HG03045 (cell line): ENCODE results near the gene COG5.

Experiments
- ATAC-seq: cut with Tn5 transposase; IDR thresholded peaks from one replicate; pipeline ENCODE4 v1.9.1; 2021; ENCODE audit warnings: mild to moderate bottlenecking, moderate library complexity; ENCODE audit not compliant: unreplicated experiment

COG5 gene

DNA sequence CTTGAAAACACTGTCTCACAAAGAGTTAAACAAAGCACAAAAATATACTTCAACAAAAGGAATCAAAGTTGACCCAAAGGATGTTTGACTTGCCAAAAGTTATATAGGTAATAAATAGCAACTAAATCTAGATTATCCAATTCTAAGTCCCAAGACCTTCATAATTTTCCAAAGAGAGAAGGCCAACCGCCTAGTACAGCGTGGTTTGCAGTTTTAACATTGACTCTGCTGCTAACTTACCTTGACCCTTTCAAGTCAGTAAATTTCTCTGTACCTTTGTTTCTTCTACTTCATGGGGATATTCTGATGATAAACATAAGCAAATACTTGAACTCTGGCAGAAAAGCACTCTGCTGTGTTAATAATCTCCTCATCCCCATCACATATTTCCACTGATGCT is 95.7 kb downstream of the COG5 start:
- no peak for ATAC-seq

DNA sequence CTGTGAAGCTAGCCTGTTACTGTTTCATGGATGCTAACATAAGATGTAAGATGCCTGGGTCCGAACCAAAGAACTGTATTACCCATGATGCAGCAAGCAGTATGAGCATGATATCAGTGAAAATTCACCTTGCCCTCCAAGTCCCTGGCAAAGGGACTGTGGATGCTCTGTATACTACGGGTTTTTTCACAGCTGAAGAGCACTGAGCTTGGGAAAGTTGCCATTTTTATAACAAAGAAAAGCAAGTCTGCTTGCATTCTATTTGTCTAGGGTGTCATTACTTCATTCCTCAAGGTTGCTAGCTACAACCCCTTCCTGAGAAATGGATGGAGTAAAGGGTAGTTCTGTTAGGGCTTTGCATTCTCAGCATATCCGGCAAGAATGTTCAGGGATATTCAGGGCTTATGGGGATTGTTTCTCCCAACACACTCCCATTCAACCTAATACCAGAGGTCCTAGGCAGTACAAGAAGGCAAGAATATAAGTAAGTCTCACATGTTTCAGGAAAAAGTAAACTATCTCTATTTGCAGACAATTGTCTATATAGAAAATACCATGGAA is 99.0 kb downstream of the COG5 start:
- no peak for ATAC-seq

DNA sequence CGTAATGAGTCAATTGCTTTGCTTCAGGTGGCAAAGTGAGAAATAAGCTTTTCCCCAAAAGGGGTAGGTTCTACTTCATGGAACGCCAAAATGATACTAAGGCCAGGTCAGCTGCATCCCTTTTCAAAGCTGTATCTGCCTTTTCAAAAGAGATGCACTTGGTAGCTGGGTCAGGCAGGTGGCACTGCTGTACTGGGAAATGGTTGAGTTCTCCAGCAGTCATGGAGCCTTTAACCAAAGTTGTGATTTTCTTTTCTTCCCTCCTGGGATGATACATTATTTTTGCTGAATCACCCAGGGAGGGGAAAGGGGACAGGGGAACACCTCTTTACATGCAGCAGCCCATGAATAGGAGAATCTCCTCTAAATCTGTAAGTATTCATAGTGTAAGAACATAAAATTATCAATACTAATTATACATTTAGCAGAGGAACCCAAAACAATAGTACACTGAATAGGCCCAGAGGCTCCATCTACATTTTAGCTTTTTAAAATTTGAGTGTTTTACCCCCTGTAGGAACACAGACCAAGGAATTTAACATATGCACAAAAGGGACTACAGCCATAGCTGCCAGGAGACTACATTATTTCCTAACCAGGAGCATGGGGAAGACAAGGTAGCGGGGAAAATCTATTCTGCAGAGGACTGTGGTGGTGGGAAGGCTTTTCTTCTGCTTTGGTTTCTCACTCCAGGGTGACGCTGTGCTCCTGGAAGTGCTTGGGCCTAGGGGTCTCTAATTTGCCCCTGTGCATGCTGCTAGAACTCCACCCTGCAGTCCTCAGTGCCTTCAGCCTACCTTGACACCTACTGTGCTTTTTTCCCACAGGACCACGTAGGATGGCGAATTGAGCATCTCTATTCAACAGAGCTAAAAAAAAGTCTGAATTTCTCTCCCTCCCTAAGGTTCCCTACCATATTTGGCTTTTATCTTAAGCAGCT is 100.3 kb downstream of the COG5 start:
- ATAC-seq = no peak

GRCh38 chr7:107461938-107462533 is 101.7 kb downstream of the COG5 start:
- ATAC-seq = no peak

DNA sequence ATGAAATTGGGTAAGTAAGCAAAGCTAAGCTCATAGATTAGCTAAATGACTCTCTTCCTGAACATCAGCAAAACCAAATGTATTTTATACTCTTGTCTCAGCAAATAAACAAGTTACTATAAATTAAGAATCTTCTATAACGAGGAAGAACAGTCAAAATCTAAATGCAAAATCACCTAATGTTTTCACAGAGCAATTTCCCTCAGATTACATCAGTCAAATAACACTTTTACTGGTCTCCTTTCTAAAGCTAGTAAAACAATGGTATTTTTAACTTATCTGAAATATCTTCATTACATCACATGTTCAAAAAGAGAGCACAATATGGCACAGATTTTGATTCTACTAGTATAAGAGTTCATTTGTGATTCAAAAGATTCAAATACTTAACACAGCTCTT is 110.3 kb downstream of the COG5 start:
- no peak for ATAC-seq

- no peak for ATAC-seq
Observed at GRCh38 chr7:107450970-107451369, 112.8 kb downstream of the COG5 start.

GRCh38 chr7:107446988-107447387 is 116.7 kb downstream of the COG5 start:
- no peak for ATAC-seq

GRCh38 chr7:107446531-107446930 is 117.2 kb downstream of the COG5 start:
- ATAC-seq = no peak

- no peak for ATAC-seq
Observed at GRCh38 chr7:107442678-107443077, 121.0 kb downstream of the COG5 start.

- no peak for ATAC-seq
Observed at GRCh38 chr7:107441581-107442422, 121.9 kb downstream of the COG5 start.

GRCh38 chr7:107439025-107439424 is 124.7 kb downstream of the COG5 start:
- ATAC-seq = no peak

DNA sequence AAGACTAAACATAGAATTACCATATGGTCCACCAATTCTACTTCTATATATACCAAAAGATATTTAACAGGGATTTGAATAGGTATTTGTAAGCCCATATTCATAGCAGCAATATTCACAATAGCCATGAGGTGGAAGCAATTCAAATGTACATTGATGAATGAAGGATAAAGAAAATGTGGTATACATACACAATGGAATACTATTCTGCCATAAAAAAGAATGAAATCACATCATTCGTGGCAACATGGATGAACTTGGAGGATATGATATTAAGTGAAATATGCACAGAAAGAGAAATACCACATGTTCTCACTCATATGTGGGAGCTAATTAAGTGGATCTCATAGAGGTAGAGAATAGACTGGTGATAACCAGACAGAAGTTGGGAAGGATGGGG is 128.0 kb downstream of the COG5 start:
- no peak for ATAC-seq

DNA sequence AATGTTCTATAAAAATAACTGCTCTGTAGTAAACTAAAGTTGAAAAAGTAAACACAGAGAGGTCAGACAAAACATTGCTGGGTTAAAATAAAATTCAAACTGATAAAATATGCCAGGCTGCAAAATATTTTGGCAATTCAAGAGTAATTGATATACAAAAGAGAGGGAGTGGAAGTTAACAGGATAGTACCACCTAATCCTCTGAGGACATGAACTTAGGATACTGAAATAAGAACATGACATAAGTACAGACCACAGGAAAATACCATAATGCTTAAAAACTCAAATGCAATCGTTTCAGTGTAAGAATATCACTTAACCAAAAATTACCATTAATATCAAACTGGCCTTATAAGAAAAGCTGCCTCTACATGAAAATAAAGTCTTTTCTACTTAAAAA is 131.5 kb downstream of the COG5 start:
- no peak for ATAC-seq

GRCh38 chr7:107430057-107430456 is 133.7 kb downstream of the COG5 start:
- ATAC-seq = no peak

DNA sequence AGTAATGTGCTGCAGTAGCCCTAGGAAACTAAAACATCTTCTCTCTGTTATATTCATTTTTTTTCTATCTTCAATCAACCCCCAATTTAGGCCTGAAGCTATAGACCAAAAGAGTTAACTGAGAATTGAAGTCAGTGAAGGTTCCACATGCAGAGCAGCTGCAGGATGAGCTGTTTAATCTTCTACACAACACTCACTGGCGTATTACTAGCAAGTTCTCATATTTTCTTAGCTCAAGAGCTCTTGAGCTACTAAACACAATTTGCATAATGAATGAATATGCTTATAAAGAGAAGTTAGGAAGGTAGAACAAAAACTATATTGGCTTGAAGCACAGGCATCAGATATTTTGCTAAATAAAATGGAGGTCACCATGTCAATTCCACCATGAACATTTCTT is 135.1 kb downstream of the COG5 start:
- no peak for ATAC-seq

GRCh38 chr7:107427462-107427861 is 136.3 kb downstream of the COG5 start:
- no peak for ATAC-seq

GRCh38 chr7:107414198-107414597 is 149.5 kb downstream of the COG5 start:
- ATAC-seq = no peak

GRCh38 chr7:107408349-107408748 is 155.4 kb downstream of the COG5 start:
- ATAC-seq = no peak

DNA sequence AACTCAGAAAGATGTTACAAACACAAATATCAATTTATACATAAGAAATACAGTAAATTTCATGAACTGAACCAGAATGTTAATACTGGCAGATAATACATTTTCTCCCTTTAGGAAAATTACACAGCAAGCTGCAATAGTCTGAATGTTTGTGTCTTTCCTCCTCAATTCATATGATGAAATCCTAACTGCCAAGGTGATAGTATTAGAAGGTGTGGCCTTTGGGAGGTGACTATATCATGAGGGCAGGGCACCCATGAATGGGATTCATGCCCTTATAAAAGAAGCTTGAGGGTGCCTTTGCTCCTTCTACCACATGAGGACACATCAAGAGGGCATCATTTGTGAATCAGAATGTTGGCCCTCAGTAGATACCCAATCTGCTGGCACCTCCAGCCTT is 158.2 kb downstream of the COG5 start:
- no peak for ATAC-seq

DNA sequence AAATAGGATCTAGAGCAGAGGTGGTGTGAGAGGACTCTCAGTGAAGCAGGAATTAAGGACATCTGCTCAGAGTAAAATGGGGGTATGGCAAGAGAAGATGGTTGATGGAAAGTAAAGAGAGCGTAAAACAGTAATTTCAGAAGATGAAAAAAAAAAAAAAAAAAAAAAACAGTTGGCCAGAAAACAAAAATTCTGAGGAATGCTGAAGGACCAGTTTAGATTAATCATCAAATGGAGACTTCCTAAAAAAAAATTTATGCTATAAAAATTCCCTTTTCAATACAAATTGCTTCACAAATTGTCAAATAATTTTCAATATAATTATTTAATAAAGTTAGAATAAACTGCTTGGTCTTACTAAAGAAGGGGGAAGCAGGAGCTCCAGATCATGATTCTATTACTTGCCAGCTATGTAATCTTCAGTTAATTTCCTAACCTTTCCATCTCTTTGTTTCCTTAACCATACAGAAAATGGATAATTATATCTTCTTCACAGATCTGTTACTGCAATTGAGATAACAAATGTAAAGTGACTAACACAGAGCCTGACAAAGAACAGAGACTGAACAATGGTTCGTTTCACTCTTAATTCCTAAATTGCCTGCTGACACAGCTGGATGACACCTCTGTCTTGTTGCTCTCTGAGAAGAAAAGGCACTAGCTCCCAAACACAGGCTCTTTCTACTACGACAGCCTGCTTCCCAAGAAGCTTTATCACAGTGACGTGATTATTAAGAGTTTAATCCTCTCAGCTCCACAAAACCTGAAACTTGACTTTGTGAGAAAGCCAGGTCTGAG is 158.8 kb downstream of the COG5 start:
- no peak for ATAC-seq
